SHP77 (cell line): Measurements from ENCODE around the gene COPZ1.
"Not testable (repeated sequence)": the region's sequence is repeated elsewhere in the genome, so short reads cannot be mapped to it uniquely, and the experiment has no call there.

Experiments used
- DNase-seq, 2 experiments: peaks; one replicate each; lab custom pipeline; 2025; lab: John Stamatoyannopoulos, UW

Gene COPZ1

GRCh38 chr12:54294953-54295566 is 29.9 kb upstream of the COPZ1 start:
- DNase-seq = no peak

DNA sequence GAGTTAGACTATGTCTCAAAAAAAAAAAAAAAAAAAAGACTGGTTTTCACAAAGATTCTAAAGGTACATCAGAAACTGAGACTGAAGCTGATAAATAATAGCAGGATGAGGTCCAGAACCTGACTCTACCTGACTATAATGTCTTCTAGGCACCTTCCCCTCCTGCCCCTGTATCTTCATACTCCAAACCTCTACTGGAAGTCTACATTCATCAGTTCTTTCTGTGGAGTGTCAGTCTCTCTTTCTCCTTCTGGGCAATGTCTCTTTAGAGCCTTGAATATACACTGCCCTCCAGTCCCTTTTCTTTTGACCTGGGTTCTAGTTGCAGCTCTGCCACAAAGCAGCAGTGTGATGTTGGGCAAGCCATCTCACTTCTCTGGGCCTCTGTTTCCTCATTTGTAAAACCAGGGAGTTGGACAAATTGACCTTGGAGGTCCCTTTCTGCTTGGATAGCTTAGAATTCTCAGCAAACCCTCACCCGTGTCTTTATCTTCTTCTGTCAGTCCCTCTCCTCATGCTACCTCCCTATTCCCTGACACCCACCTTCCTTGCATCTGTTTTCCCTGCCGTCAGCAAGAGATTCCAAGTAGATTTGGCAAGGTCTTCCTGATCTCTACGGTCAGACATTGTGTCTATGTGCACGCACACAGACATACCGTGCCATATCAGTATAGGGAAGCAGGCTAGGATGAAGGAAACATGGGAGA is 28.4 kb upstream of the COPZ1 start:
- no peak for DNase-seq

GRCh38 chr12:54298904-54299303 is 26.0 kb upstream of the COPZ1 start:
- no peak for DNase-seq

DNA sequence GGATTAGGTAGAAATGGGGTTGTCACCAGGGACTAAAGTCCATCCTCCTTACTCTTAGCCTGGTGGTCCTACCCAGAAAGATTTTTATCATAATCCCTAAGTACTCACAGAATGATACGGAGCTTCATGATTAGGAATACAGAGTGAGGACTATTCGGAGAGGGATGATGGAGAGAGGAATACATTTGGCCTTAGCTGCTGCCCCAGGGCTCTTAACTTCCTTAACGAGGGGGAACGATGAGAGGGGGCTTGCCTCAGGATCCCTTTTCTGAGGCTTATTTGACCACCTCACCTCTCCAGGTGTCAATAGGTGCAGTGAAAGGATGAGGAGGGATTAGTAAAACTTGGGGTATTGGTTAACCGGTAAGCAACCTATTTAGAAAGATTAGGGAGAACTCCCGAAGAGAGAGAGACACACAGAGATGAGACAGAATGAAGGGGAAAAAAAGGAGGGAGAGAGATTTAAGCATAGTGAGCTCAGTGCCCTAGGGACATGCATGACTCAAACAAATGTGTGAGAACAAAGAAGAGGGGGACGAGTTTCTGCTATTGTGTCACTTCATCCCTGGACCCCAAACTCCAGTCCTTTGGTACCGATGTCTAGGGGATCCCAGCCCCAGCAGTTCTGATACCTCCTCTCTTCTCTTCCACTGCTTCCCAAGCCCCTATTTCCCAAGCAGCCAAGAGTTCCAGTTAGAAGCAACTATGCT is 25.3 kb upstream of the COPZ1 start:
- no peak for DNase-seq

DNA sequence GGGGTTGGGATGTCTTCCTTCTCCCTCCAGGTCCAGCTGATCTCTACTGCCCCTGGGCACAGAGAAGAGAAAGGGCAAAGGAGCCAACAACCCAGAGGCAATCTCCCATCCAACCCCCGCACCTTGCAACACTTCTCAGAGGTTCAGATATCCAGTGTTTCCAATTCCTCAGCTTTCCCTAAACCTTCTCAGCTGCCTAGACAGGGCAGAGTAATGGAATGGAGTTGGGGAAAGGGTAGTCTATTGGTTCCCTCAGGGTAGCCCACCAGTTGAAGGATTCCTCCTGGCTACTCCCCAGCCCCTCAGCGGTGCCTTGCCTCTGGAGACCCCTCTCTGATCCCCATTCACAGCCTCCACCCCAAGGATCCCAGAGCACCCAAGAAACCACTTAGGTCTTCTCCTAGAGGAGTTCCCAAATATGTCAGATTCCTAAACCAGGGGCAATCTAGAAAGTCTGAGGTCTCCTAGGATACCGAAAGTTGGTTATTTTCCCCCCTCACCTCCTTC is 24.7 kb upstream of the COPZ1 start:
- no peak for DNase-seq

DNA sequence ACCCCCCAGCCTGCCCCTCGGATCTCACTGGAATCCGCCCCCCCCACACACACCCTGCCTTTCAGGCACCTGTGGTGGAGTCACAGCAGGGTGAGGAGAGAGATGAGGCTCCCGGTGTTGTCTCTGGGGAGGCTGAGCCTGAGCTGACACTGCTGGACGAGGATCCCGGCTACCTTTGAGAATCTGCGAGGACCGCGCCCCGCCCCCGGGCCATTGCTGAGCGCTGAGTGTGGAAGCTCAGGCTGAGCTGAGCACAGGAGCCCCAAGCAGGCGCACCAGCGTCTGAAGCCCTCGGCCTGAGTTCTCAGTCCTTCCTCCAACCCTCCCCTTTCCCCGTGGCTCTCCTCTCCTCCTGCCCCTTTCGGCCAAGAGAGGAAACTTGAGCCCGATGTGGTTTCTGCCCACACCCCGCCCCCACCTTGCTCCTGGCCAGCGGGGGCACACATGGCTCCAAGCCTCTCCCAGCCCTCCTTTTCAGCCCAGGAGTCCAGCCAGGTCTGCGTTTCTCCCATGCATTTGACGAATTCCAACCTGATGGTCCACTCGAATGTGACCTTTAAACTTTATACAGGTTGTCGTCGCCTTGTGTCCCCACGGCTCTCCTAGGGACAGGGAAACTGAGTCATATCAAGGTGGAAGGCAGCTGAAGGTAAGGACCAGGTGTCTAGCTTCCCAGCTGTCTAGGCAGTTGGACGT is 24.1 kb upstream of the COPZ1 start, which contains the start of gene NFE2:
Gene NFE2, minus strand, starts transcription at position 284 of the 696 bp plus-strand sequence. CDS start 5,767 bp downstream, outside the sequence.
- DNase-seq = peak in 1 of 2 experiments; percentile 14

GRCh38 chr12:54301428-54302048 is 23.4 kb upstream of the COPZ1 start:
- no peak for DNase-seq

DNA sequence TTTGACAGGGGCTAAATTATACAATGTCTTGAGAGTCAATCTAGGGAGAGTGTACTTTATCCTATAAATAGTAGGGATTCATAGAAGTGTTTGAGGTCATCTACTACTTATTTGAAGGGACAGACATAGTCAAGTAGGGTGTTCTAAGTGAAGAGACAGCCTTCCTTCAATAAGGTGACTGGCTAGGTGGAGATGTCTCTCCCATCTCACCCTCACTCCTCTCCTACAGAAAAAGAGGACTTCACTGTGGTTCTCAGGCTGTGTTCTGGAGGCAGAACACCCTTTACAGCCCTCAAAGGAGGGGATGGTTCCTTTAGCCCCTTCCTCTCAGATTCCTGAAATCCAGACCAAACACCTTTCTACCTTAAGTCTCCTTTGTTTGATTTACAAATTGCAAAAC is 21.3 kb upstream of the COPZ1 start:
- DNase-seq = no peak

GRCh38 chr12:54304187-54304810 is 20.6 kb upstream of the COPZ1 start:
- no peak for DNase-seq

GRCh38 chr12:54306925-54307741 is 17.8 kb upstream of the COPZ1 start:
- peak; percentile 36 to 40 for DNase-seq

DNA sequence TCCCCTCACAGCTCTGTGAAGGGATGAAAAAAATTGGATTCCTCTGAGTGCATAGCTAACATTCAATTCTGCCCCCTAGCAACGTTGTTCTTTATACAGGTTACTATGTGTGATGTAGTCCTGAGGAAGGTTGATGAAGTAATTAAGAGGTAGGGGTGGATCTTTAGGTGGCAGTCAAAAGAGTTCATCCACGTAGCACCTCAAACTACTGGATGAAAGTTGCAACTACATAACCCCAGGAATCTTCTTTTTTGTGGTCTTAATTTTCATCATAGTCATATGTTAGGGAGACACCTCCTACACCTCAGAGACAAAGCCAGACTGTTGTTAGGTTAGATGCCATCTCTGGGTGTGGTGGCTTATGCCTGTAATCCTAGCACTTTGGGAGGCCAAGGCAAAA is 13.9 kb upstream of the COPZ1 start:
- DNase-seq = no peak

DNA sequence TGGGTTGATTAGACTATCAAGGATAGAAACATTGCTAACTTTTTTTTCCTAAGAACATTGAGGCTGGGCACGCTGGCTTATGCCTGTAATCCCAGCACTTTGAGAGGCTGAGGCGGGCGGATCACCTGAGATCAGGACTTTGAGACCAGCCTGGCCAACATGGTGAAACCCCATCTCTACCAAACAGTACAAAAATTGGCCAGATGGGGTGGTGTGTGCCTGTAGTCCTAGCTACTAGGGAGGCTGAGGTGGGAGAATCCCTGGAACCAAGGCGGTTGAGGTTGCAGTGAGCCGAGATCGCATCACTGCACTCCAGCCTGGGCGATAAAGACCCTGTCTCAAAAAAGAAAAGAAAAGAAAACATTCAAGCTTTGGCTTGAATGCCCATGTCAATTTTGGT is 12.6 kb upstream of the COPZ1 start:
- DNase-seq = not testable (repeated sequence)

GRCh38 chr12:54321363-54321762 is 3.6 kb upstream of the COPZ1 start:
- DNase-seq = no peak

DNA sequence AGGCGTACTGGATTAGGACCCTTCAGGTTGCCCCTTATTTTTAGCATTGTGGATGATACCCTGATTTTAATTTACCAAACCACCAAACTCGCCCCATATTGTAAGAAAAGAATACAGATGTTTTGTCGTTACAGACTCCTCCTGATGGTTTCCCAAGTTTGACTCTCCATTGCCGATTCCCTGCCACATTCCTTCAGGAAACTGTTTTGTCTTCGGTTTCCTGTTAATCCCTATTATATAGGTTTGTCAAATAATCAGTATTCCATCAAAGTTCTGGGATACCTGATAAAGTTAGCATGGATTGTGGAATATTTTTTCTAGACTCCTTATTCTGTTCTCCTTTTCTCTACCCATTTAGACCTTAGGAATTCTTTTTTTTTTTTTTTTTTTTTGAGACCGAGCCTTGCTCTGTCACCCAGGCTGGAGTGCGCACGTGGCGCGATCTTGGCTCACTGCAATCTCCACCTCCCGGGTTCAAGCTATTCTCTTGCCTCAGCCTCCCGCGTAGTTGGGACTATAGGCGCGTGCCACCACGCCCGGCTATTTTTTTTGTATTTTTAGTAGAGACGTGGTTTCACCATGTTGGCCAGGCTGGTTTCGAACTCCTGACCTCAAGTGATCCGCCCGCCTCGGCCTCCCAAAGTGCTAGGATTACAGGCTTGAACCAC is 645 bp downstream of the COPZ1 start:
- not testable (repeated sequence) for DNase-seq

- no peak for DNase-seq
Observed at GRCh38 chr12:54328595-54329337, 3.8 kb downstream of the COPZ1 start.

- no peak for DNase-seq
Observed at GRCh38 chr12:54329759-54330158, 4.8 kb downstream of the COPZ1 start.

- no peak for DNase-seq
Observed at GRCh38 chr12:54330442-54330841, 5.5 kb downstream of the COPZ1 start.

DNA sequence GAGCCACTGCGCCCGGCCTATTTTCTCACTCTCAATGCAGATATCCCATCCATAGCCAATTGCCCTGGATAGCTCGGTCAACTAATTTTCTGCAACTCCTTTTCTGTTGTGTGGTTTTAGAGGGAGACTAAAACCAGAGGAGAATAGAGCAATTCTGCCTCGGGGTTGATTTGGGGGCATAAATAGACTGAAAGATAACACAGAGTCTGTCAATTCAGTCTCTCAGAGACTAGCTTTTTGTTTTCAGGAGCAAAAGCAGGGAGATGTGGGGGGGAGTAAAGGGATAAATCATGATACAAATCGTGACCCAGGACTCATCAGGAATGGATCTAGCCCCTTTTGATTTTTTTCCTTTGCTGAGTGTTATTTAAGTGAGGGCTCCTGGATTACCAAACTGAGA is 6.5 kb downstream of the COPZ1 start:
- DNase-seq = no peak

GRCh38 chr12:54333420-54334034 is 8.6 kb downstream of the COPZ1 start:
- DNase-seq = no peak
